ENCODE measurements around the gene RXFP2. TPM values are rescaled to one million over a fixed set of nuclear protein-coding genes. Genes with fewer than 3 reads are reported as not detected.

The RXFP2 gene, protein sequence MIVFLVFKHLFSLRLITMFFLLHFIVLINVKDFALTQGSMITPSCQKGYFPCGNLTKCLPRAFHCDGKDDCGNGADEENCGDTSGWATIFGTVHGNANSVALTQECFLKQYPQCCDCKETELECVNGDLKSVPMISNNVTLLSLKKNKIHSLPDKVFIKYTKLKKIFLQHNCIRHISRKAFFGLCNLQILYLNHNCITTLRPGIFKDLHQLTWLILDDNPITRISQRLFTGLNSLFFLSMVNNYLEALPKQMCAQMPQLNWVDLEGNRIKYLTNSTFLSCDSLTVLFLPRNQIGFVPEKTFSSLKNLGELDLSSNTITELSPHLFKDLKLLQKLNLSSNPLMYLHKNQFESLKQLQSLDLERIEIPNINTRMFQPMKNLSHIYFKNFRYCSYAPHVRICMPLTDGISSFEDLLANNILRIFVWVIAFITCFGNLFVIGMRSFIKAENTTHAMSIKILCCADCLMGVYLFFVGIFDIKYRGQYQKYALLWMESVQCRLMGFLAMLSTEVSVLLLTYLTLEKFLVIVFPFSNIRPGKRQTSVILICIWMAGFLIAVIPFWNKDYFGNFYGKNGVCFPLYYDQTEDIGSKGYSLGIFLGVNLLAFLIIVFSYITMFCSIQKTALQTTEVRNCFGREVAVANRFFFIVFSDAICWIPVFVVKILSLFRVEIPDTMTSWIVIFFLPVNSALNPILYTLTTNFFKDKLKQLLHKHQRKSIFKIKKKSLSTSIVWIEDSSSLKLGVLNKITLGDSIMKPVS
- total RNA-seq = not detected in 2 replicates

DNA sequence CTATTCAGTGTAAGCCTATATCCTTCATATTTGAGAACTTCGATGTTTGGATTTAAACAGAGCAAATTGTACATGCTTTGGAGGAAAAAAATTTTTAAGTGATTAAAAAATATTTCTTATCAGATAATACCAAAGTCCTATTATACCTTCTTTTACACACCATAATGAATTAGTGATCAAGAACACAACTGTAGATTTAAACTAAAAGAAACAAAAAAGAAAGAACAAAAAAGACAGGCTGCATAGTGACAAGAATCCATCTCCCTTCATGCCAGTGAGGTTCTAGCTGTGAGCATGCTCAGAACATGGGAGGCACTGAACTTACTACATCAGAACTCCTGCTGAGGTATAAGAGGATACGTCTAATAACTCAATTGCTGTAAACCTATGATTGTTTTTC lies at the start of gene RXFP2:
TSS of gene RXFP2 (plus strand) at position 301 of the 400 bp plus-strand sequence. CDS start at position 388, 87 bp downstream.

